ENCODE data around the gene OR52E4.

DNA sequence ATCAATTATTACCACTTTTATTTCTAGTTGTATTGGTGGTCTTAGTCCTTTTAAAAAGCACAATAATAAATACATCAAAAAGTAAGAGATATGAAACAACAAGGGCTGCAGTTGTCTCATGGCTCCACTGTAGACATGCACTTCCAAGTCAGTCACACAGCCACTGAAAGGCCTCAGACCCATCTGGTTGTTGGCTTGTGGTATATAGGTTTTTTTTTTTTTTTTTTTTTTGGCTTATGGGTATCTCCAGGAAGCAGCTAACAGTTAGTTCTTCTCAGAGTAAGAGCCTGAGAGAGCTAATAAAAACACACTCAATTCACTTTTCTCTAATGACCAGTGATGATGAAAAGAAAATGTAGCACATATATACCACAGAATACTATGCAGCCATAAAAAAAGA lies 32.7 kb upstream of the OR52E4 start:
- TF ChIP-seq EZH2 (optimal IDR thresholded peaks at IDR 0.05; ENCODE audit: low read depth, low read length): no peak
- TF ChIP-seq, protein P1, sequence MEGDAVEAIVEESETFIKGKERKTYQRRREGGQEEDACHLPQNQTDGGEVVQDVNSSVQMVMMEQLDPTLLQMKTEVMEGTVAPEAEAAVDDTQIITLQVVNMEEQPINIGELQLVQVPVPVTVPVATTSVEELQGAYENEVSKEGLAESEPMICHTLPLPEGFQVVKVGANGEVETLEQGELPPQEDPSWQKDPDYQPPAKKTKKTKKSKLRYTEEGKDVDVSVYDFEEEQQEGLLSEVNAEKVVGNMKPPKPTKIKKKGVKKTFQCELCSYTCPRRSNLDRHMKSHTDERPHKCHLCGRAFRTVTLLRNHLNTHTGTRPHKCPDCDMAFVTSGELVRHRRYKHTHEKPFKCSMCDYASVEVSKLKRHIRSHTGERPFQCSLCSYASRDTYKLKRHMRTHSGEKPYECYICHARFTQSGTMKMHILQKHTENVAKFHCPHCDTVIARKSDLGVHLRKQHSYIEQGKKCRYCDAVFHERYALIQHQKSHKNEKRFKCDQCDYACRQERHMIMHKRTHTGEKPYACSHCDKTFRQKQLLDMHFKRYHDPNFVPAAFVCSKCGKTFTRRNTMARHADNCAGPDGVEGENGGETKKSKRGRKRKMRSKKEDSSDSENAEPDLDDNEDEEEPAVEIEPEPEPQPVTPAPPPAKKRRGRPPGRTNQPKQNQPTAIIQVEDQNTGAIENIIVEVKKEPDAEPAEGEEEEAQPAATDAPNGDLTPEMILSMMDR (IDR thresholded peaks at IDR 0.05; ENCODE audit: low read length): no peak
